ENCODE results near the gene DAB2.
"Not testable (repeated sequence)": the region's sequence is repeated elsewhere in the genome, so short reads cannot be mapped to it uniquely, and the experiment has no call there.

DAB2 gene

DNA sequence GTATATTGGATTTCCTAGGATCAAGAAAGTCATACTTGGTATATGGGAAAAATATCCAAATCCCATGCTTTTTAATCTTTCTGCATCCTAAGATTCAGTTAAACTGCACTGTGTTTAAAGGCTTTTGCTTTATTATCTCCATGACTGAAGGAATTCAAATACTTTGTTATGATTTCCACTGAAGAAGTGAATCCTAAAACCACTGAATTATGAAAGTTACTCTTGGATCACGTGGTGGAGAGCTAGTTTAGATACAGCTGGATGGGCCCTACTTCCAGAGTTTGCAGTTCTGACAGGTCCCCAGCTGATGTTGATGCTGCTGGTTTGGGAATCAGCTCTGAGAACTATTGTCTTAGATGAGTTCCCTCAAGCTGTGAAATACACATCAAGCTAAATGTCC is 5.0 kb downstream of the DAB2 start:
- DNase-seq = no peak

DNA sequence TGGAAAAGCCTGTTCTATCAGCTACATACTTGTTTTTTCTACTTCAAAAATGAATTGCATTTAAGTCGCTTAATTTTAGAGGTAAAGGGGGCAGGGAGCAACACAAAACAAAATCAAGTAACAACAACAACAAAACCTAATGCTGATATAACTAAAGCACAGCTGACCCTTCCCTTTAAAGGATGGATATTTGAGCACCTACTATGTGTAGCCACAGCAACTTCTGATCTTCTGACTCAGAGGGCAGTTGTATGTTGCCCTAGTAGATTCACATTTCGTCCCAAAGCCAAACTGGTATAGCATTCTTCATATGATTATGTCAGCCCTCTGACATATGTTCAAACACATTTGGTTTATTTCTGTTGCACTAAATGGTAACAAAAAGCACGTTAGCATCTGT is 6.8 kb downstream of the DAB2 start:
- DNase-seq = no peak

DNA sequence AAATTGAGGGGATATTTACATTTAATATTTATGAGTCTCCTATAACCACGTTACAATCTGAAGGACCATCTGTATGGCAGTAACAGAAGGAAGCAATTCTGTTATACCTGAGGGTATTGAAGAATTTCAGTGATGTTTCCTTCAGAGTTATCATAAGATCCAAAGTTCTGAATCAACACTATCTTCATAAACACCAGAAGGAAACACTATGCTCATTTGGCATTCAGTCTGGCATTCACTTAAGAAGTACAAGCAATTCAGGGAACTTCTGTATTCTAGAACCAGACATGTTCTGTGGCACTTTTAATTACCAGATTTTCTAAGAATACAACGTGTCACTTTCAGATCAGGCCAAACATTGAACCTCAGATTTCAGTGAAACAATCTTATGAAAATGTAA is 9.6 kb downstream of the DAB2 start:
- DNase-seq = peak; percentile 29

DNA sequence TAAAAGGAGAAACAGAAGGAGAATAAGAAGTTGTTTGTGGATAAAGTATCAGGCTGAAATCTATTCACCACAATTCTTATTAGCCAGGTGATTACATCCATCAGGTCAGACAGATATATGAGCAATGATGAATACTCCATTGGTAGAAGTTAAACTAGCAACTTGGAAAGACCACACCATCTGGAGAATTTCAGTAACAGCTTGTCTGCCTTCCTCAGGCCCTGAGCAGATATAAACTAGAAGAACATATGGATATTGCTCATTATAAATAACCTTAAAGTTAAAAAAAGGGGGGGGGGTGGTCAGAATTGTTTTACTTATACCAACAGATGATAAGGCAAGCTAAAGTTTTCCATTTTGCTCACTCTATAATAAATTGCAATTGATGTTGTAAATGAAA is 10.4 kb downstream of the DAB2 start:
- DNase-seq = no peak

DNA sequence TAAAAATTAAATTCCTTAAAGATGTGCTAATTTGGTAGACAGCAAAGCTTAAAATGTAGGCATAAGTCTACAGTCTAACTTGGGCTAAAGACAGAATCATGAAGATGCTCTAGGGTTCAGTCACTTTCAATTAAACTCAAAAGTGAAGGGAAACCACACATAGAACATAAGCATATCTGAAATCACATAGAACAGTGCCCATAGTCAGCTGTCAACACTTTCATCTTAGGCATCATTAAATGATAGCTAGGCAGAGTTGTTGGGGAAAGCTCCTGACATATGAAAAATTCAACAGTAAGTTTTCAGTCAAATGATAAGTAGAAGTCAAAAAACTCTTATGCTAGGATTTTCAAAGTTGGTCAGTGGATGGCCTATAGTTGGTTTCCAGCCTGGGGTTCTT is 11.0 kb downstream of the DAB2 start:
- DNase-seq = no peak

DNA sequence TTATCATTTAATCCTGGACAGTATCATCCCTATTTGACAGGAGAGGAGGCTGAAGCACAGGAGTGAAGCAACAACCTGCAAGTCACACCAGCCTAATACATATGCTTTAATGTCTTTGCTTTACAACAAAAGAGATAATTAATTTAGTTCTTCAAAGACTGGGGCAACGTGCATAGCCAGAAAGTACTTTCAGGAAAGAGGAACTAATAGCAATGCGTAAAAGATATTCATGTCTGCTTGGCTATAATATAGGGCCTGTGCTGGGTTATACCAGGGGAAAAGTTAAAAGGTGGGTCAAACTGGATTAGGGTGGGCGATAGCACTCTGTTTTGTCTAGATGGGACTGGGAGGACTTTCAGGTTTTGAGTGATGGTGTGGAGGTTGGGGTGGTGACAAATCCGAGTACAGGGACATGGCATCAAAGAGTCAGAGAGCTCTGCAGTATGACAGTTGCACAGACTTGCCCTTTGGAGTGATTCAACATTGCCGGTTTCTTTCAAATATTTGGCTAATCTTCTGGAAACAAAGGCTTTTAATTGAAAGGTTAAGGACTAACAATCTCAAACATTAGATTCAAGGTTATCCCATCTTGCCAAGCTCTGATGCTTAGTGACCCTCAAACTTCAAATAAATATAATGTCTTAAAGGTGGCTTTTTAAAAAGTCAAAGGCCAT is 11.9 kb downstream of the DAB2 start:
- no peak for DNase-seq

DNA sequence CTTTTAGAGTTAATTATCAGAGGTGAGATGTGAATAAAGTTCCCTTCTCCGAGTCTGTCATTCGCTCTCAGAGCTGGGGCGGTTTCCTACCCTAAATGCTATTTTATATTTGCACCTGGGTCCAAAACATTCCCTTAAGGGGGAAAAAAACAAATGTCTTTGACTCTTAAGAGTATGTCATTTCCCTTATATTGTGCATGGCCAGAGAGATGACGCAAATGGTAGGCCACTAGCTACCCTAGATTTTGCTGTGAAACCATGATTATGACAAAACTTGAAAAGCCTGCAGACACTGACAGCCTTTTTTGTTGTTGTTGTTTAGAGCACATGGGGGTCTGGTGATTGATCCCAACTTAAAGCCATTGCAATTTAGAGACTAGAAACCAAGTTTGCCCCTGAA is 12.8 kb downstream of the DAB2 start:
- DNase-seq = no peak

DNA sequence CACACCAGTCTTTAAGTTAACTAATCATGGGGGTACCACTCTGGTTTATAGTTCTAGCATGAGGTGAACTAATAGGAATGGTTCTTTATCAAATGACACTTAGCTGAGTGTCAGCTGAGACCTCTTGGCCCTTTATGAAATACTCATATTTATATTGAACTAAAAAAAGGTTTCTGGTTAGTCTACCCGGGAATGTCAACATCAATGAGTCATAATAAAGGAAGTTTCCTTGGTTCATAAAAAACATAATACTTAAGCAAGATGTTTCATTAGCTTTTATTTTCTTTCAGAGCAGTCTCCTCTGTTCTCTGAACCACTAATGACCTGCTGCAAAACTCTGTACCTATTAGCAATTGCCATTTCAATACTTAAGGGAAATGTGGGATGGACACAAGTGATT is 13.7 kb downstream of the DAB2 start:
- peak; percentile 66 for DNase-seq

DNA sequence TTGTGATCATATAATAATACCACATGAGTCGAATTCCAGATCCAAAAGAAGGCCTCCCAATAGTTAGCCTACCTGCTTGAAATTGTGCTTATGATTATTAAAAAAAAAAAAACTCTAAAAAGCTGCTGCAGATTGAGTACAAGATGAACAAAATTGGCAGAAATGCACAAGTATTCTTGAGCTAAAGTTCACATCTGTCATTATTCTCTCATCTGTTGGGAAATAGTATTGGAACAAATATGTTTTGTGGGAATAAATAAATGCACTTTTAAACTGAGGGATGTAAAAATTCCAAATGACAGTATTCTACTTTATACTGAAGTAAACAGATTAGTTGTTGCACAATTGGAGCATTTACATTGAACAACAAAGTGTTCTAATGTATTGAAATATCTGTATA is 15.7 kb downstream of the DAB2 start:
- no peak for DNase-seq

DNA sequence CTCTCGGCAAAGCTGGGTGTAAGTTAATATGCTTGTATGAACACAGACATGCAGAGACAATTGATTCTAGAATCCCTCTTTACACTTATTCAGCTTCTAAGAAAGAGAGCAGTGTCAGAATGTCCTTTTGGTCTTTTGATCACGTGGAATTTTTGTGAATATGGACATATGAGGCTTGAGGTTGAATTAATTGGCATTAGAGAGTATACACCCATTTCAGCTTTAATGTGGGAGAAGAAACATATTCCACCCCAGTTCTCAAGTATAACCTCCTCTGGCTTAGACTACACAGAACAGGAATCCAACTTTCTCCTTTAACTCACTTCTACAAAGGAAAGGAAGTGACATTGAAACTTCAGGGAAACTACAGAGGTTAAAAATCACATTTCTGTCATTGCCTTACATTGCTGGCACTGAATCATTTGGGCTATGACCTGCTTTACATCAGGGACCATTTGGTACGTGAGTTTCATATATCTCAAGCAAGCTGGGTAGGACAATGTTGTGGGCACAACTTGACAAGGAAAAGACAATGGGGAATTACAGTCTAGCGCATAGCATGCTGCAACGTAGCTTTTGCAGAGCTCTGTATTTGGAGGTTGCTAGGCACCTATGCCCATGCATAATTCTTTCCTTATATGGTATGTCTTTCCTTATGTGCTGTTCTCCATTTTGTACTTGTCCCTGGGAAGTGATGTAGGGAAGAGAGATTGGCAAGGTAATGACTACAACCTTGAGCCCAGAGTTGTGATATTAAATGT is 19.5 kb downstream of the DAB2 start:
- no peak for DNase-seq

DNA sequence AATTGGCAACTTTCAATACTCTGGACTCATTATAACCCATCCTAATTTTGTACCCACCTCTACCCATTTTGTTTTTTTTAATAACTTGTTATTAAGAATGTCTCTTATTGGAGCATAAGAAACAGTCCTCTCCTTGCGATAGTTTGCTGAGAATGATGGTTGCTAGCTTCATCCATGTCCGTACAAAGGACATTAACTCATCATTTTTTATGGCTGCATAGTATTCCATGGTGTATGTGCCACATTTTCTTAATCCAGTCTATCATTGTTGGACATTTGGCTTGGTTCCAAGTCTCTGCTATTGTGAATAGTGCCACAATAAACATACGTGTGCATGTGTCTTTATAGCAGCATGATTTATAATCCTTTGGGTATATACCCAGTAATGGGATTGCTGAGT is 21.0 kb downstream of the DAB2 start:
- not testable (repeated sequence) for DNase-seq

DNA sequence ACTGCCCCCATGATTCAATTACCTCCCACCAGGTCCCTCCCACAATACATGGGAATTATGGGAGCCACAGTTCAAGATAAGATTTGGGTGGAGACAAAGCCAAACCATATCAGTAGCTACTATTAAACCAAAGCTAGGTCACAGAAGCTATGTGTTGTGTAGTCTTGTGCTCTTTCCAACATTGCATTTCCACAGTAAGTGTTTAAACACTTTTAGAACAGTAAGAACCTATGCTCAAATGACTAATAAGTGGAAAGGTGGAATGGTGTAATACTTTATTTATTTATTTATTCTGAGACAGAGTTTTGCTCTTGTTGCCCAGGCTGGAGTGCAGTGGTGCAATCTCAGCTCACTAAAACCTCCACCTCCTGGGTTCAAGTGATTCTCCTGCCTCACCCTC is 22.6 kb downstream of the DAB2 start:
- not testable (repeated sequence) for DNase-seq

DNA sequence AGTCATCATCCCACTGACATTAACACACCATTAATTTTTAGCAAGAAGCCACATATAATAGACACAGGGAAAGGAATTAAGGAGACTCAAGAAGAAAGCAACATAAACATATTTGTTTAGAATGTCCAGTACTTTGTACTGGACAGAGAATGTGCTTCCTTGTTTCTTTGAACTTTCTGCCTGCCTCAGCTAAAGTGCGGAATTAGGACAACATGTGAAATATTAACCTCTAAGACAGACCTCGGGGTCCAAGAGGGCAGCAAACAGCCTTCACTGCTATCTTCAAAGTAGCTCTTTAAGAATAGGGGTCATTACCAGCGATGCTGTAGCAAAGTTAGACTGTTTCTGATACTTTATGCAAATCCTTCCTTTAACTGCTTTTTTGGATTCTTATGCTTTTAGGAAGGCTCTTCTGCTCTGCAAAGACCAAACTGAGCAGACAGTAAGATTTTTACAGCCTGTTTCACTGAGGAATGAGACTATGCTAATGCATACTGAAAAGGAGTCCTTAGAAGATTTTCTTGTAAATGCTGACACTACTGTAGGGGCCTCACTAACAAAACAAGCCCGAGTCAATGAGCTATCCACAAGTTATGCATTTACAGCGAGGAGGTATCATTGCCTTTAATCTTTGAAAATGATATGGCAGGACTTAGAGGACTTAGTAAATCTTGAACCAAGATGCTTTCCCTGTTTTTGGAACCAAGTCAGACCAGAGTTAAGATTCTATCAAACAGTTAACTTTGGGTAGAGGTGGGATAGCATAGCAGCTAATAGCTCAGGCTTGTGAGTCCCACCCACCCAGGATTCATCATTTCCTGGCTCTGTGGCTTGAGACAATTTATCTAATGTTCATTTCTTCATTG is 23.8 kb downstream of the DAB2 start:
- DNase-seq = peak; percentile 56

DNA sequence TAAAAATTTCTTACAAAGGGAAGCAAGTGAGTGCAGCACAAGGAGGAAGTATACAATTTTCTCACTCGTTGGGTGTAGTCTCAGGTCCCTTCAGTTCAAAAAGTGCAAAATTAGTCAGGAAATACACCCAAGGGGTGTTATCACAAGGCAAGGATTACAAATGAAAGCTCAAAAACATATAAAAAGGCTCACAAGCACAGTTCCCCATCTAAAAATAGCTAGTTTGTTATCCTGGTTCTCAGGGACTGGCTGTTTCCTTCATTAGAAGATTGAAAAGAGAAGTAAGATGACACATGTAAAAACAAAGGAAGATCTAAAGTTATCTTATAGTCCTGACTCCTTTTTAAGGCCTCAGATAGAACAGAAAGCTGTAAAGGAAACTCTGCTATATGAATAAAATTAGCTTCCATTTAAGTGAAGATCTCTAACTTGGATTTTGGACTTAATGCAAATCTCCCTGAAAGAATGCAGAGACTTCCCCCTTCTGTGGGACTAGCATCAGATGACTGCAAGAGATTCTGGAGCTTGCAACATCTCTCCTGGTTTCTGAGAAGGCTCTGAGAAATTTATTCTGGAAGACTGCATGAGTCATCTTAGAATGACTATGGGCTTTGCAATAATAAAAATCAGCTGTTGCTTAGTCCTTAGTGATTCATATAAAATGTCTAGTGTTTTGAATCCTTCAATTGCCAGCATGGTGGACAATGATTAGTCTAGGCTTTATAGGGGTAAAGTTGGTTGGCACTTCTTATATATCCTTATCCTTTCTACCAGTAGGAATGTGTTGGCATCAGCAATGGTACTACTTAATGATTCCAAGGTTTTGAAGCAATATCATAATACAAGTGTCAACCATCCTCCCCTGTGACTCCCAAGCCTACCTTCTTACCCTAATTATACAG is 25.4 kb downstream of the DAB2 start:
- peak; percentile 99 for DNase-seq

DNA sequence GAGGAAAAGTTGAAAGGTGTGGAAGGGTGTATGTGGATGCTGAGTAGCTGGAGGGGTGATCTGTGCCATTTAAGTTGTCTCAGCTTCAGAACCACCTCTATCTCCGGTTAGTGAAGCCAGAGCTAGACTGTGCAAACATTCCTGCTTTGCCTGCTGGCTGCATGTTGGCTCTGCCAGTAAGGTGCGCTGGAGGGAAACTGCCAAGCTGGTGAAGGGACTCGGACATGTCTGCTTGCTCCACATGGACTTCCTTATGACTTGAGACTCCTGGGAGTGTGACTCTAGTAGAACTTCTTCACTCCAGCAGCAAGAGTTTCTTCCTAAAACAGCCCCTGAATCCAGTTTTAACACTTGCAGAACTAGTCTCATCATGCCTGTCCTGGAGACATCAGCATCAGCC is 27.9 kb downstream of the DAB2 start:
- DNase-seq = no peak

DNA sequence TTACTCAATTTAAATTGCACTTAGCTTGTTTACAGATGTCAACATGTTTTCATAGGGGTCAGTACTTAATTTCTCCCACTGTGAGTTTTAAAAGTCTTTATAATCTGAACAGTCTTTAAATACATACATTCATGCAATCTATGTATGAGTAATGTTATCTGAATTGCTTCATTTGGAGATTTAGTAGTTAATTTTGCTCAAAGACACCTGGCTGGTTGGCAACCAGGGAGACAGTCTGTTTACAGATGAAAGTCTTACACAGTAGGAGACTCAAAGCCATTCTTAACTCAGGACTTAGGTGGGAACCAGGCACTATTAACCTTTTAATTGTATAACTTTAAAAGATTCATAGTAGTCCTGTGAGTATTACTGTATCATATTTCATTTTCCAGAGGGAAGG is 29.3 kb downstream of the DAB2 start:
- no peak for DNase-seq

DNA sequence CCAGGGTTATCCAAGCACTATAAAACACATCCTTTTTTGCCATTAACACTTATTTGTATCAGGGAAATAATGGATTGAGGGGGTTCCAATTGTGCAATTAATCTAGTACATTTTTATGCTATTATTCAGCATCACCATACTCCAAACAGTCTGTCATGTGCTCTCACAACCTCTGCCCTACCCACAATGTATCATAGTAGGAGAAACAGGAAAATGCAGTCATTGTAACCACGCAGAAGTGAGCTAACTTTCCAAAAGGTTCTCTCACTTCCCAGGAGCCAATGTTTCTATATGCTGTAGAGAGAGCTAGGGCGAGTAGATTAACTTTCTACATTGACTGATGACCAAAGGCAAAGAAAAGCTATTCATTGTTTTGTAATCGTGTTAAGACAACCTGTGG is 29.8 kb downstream of the DAB2 start:
- DNase-seq = peak; percentile 73

DNA sequence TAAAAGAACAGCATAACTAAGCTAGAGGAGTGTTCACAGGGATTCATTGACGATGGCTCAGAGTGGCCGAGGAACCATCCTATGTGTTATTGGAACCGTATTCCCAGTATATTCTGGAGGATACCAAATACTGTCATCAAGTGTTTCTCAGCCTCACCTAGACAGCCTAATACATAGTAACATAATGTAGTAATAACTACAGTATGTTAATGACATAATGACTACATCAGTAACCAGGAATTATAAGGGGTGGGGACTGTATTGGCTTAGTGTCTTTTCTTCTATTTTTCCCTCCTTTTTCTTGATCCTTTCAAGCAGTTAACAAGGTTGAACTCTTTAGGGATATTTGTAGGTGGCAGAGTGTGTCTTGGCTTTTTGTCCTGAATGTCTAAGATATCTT is 33.8 kb downstream of the DAB2 start:
- no peak for DNase-seq

DNA sequence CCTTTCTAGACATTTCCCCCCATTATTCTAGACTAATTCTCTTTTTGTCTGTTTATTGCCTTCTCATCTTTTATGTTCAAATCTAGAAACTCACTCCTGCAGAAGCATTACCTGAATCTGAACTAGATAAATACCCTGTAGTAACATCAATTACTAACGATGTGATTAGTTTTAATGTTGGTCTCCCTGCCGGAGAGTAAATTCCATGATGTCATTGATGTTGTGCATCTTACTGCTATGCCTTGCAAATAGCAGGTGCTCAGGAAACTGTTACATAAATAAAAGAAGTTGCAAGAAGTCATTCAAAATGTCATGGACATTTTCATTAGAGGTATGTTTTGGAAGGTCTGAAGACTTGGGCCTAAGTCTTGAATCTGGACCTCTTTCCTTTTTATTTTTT is 37.5 kb downstream of the DAB2 start:
- no peak for DNase-seq

DNA sequence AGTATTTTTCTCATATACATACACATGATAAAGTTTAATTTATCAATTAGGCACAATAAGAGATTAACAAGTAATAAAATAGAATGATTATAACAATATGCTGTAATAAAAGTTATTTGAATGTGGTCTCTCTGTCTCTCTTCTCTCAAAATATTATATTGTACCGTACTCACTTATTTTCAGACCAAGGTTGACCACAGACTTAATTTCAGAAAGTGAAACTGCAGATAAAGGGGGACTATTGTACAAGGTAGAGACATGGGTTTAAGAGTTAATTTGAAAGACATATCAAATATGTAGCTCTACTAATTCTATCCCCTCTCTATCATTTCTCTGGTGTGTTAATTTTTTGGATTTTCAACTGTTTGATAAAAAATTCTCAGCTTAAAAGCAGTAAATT is 40.5 kb downstream of the DAB2 start:
- no peak for DNase-seq

DNA sequence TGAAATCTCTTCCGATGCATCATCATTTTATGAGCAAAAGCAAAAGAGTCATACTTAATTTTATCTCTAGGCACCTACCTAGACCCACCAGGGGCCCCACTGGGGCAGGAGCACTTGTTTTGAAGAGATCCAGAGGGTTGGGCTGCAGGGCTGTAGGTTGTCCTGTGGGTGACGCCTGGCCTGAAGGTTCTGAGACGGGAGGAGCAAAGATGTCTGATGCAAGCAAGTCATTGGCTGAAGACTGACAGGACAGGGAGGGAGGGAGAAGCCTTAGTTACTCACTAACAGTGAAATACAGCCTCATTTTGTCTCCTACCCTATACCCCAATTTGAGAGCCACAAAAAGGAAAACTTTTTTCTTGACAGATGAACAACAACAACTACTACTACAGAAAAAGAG is 43.4 kb downstream of the DAB2 start:
- no peak for DNase-seq

DNA sequence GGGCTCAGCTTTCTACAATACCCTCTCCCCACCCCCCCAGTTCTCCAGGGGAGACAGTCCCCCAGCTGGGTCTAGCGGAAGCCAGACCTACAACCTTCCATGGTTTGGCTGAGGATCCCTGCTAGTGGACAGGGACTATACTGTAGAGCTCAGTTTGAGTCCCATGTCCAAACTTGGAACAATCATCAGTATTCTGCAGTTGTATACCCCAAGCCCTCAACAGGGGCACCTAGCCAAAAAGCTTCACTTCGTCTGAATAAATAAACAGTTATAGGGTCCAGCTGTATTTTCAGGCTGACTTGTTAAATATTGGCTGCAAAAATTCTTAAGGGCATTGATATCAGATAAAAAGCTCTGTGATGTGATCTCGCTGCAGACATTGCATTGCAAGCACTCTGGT is 45.1 kb downstream of the DAB2 start:
- DNase-seq = no peak

DNA sequence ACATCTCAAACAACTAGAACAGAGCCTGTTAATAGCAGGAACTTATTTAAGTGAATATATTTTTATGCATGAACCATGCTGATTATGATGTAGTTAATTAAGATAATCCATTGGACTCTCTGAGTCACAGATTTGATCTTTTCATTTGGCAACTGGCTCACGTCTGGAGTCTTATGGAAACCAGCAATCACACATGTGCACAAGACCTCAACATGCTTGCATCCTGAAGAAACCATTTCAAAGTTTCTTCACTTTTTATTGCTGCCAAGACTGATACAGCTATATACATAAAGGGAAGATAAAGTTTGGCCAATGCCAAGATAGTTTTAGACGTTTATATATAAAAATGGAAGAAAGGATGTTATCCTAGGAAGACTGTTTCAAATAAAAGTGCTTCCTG is 47.2 kb downstream of the DAB2 start:
- no peak for DNase-seq

Measured in fibroblast of upper back skin (primary cell).